GM11168 (cell line): ENCODE results near the gene PHAF1.

Experiments used
- in situ Hi-C: fragments of 300-500 bp; cut with MboI; formaldehyde crosslinking; loops from one replicate; pipeline ENCODE4 v1.12.0; 2022; ENCODE audit warnings: low sequenced_read_pairs; ENCODE audit not compliant: unreplicated experiment

PHAF1 gene

GRCh38 chr16:67158637-67159600 lies 49.2 kb downstream of the PHAF1 start:
- in situ Hi-C loops, result loop anchor here (5.0 to 10.0 kb wide), 2 partner anchors 147 to 184 kb away; no protein-coding TSS in a partner anchor

- in situ Hi-C loops, result no loop called here
These were observed 51.9 kb downstream of the PHAF1 start for GRCh38 chr16:67161595-67162058.

DNA sequence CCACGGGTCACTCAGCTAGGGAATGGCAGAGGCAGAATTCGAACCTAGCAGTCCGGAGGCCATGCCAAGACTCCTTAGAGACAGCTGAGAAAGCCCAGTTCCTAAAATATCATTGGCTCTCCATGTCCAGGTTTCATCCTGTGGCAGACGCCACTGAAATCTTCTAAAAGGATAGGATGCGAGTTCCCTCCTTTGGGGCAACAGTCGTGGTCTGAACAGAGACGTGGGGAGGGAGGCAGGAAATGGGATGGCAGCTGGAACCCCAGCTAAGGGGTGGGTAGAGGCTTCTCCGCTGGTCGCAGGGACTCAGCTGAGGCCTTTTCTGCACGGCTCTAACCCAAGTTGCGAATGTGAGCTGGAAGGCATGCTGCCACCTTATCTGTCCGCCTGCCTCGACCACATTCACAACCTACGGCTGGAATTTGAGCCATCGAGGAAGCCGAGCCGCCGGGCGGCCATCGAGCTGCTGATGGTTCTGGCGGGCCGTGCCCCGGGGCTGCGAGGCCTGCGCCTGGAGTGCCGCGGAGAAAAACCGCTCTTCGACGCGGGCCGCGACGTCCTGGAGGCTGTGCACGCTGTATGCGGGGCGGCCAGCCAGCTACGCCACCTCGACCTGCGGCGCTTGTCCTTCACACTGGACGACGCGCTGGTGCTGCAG lies 52.9 kb downstream of the PHAF1 start:
- in situ Hi-C loops, result no loop called here

DNA sequence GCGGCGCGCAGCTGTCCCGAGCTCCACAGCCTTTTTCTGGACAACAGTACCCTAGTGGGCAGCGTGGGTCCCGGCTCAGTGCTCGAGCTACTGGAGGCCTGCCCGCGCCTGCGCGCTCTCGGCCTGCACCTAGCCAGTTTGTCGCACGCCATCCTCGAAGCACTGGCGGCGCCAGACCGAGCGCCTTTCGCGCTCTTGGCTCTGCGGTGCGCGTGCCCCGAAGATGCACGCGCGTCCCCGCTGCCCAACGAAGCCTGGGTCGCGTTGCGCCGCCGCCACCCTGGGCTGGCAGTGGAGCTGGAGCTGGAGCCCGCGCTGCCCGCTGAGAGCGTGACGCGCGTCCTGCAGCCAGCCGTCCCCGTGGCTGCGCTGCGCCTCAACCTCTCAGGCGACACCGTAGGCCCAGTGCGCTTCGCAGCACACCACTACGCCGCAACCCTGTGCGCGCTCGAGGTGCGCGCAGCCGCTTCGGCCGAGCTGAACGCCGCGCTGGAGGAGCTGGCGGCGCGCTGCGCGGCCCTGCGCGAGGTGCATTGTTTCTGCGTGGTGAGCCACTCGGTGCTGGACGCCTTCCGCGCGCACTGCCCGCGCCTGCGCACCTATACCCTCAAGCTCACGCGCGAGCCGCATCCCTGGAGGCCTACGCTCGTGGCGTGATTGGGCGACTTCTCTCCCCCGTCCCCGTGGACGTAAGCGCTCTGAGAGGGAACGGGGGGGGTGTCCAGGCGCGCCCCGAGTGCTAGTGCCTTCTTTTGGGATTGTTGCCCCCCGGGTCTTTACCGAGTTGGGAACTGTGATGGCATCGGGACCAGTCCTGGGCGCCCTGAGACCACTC lies 53.6 kb downstream of the PHAF1 start:
- in situ Hi-C loops, result no loop called here

DNA sequence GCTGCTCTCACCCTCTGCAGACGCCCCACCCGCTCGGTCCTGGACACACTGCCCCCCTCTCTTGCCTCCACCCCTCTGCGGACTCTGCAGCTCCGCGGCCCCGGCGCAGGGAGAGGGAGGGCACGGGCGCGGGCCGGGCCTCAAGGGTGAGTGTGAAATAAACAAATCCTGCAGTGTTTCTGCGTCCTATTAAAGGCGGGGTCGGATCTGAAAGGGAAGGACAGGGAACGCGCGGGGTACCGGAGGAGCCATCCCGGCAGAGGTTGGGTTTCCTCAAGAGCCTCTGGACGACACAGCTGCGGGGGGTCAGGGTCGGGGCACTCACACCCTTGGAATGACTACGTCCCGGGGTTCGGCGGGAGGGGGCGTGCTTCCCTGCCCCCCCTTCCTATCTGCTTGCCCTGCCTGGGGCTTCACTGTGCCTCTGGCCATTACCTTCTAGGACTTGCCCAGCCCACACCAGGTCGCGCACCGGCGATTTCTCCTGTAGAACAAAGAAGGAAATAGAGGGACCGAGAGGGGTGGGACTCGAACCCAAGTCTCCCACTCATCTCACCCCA lies 54.3 kb downstream of the PHAF1 start:
- in situ Hi-C loops, result no loop called here

- in situ Hi-C loops, result no loop called here
These were observed 54.9 kb downstream of the PHAF1 start, which contains the start of gene HSF4 for GRCh38 chr16:67164599-67165061. HSF4 (plus strand) TSS chr16:67164745; CDS start chr16:67164812, 67 bp downstream.

GRCh38 chr16:67165121-67166078 lies 55.7 kb downstream of the PHAF1 start:
- in situ Hi-C loops, result no loop called here

- in situ Hi-C loops, result no loop called here
These were observed 56.4 kb downstream of the PHAF1 start for GRCh38 chr16:67166110-67166547.

DNA sequence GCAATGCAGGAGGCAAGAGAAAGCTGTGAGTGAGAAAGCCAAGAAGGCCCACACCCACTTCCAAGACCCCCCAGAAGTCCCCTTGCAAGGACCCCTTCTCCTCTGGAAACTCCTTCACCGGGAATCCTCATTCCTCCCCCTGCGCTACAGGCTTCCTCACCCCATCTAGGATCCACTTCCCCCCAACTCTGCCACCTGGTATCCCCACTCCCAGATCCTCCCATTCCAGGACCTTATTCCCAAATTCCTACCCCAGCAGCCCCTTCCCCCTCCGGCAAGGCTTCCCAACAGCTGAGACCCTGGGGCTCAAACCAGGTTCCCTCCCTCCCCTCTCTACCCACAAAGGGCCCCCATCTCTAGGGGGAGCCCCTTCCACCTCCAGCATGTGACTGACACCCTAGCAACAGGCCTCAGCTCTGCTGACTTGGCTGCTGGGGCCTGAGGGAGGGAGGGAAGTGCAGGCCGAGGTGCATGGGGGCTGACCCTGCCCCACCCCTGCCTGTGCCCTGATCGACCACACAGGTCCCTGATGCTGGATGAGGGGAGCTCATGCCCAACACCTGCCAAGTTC lies 56.9 kb downstream of the PHAF1 start:
- in situ Hi-C loops, result no loop called here

GRCh38 chr16:67167588-67167987 lies 57.8 kb downstream of the PHAF1 start:
- in situ Hi-C loops, result no loop called here

- in situ Hi-C loops, result no loop called here
These were observed 59.3 kb downstream of the PHAF1 start for GRCh38 chr16:67169011-67169451.

GRCh38 chr16:67169642-67170167 lies 60.0 kb downstream of the PHAF1 start:
- in situ Hi-C loops, result no loop called here

DNA sequence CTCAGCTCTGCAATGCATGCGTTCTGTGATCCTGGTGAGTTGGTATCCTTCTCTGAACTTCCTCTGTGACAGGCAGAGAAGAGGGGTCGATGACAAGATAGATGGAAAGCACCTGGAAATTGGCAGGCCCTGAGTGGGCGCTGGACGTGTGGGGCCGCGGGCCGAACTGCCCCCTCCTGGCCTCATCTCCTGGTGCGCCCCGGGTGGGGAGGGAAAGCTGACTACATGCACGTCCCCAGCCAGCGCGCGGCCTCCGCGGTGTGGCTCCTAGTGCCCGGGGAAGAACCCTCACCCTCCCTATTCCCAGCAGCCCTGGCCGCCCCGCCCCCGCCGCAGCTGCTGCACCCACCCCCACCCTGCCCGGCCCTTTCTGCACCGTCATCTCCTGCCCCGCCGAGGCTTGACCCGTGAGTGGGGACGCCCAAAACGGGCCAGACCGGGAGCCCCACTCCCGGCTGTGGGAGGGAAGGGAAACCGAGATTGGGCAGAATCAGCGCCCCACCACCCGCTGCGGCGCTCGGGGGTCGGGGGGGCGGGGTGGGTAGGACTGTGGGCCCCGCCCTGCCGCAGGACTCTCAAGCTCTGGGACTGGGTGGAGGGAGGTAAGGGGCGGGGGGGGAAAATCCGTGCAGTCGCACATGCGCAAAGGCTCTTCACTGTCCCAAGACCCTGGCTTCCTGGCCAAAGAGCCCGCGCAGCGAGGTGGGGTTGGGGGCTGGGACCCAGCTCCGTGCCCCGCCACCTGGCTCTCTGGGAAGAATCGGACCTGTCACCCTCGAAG lies 60.6 kb downstream of the PHAF1 start, which contains the start of gene NOL3:
NOL3 (plus strand) TSS at position 371 of the 781 bp plus-strand sequence.
- in situ Hi-C loops, result no loop called here

GRCh38 chr16:67170949-67171649 lies 61.4 kb downstream of the PHAF1 start:
- in situ Hi-C loops, result no loop called here

DNA sequence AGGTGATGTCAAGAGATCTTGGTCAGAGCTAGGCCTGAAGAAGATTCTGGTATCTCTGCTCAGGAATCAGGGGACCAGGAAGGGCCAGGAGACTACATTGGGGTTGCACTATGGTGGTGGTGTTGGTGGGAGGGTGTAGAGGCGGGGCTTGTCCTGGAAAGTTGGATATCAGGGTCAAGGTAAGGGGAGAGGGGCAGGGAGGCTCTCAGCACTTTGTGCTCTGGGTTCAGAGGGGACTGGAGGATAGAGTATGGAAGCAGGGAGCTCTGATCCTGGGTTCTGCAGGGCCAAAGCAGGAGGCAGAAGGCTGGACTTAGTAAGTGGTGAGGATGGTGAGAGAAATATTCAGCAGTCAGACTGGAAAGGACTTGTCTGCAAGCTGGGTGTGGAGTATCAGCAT lies 63.6 kb downstream of the PHAF1 start:
- in situ Hi-C loops, result no loop called here

DNA sequence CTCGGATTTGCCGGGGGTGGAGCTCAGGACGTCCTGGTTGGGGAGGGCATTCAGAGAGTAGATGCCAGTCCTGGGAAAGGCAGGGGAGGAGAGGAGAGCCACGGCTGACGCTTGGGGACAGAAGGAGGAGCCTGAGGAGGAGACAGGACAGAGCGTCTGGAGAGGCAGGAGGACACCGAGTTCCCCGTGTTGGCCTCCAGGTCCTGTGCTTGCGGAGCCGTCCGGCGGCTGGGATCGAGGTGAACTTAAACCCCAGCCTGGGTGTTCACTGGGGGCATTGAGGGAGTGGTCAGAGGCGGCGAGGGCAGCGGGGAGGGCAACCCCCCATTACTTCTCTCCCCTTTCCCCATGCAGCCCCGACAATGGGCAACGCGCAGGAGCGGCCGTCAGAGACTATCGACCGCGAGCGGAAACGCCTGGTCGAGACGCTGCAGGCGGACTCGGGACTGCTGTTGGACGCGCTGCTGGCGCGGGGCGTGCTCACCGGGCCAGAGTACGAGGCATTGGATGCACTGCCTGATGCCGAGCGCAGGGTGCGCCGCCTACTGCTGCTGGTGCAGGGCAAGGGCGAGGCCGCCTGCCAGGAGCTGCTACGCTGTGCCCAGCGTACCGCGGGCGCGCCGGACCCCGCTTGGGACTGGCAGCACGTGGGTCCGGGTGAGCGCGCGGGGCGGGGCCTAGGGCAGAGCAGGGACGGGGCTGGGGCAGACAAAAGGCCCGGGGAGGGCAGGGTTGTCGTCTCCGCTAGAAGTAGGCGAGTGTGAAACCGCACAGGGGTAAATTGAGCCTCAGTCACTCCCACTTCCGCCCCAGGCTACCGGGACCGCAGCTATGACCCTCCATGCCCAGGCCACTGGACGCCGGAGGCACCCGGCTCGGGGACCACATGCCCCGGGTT lies 64.3 kb downstream of the PHAF1 start:
- in situ Hi-C loops, result no loop called here
